Measurements from ENCODE around the gene MC4R. TPM values are rescaled to one million over a fixed set of nuclear protein-coding genes. Genes with fewer than 3 reads are reported as not detected.

MC4R gene
- total RNA-seq, 1 experiment from 2014 or later = not detected

DNA sequence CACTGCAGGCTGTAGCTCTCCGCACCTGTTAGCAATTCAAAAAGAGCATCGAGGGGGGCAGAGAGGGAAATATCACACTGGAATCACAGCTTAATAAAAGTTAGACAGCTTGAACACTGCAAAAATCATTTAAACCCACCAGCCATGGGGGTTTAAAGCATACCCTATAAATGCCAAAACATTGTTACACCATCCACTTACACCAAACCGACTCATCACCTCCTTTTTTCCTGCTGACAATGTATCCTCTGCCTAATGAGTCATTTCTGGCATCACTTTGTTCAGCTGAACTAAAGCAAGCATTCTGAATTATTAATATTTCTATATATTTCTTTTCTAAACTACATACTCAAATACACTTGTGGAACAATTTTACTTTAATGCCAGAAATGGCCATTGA is 21.6 kb downstream of the MC4R start:
- ChIA-PET CTCF (no interaction called here), POLR2A (no interaction called here)
- Mint-ChIP-seq H3K36me3 (no peaks in the 10 kb centered on the region), H3K9me3 (peaks cover 15% of the 10 kb centered on the region), H3K27ac (no peak overlapping the region), H3K4me3 (no peak overlapping the region), H3K27me3 (ENCODE audit: low read depth) (no peaks in the 10 kb centered on the region), H3K4me1 (peaks cover 6% of the 10 kb centered on the region)
- DNase-seq (ENCODE audit: low spot score) = no peak
- ATAC-seq = no peak
- no peak for TF ChIP-seq MLX (CRISPR knock-in tag; IDR thresholded peaks at IDR 0.05)
- TF ChIP-seq SP1 (CRISPR knock-in tag; conservative IDR thresholded peaks at IDR 0.05) = no peak

DNA sequence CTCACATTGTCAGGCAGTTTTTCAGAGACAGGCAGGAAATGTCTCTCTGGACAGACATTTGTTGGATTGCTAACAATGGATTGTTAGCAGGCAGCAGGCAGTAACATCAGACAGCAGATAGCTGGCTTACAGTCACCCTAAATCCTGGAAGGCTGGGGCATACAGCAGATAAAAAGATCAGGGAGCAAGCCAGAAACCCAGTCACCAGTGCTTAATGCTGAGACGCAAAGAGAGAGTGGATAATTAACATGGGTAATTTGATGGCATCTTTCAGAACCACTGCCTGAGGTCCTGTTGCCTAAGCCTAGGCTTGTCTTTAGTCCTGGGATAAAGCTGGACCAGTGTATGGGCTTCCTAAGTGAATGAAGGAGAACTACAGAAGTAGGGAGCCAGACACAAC is 22.4 kb downstream of the MC4R start:
- H3K4me1 Mint-ChIP-seq = peaks cover 6% of the 10 kb centered on the region
- peaks cover 15% of the 10 kb centered on the region for H3K9me3 Mint-ChIP-seq
- no peak overlapping the region for H3K4me3 Mint-ChIP-seq
- TF ChIP-seq OVOL2 (CRISPR knock-in tag; IDR thresholded peaks at IDR 0.05; ENCODE audit: borderline replicate concordance) = no peak
- TF ChIP-seq, protein P1, sequence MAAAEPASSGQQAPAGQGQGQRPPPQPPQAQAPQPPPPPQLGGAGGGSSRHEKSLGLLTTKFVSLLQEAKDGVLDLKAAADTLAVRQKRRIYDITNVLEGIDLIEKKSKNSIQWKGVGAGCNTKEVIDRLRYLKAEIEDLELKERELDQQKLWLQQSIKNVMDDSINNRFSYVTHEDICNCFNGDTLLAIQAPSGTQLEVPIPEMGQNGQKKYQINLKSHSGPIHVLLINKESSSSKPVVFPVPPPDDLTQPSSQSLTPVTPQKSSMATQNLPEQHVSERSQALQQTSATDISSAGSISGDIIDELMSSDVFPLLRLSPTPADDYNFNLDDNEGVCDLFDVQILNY (CRISPR knock-in tag; IDR thresholded peaks at IDR 0.05) = no peak
- TF ChIP-seq ATF3 (CRISPR knock-in tag; conservative IDR thresholded peaks at IDR 0.05) = no peak
- TF ChIP-seq FOXK1 (CRISPR knock-in tag; IDR thresholded peaks at IDR 0.05) = no peak
- no peak for TF ChIP-seq TCF7 (CRISPR knock-in tag; IDR thresholded peaks at IDR 0.05; ENCODE audit: low read depth)
- TF ChIP-seq, protein P2, sequence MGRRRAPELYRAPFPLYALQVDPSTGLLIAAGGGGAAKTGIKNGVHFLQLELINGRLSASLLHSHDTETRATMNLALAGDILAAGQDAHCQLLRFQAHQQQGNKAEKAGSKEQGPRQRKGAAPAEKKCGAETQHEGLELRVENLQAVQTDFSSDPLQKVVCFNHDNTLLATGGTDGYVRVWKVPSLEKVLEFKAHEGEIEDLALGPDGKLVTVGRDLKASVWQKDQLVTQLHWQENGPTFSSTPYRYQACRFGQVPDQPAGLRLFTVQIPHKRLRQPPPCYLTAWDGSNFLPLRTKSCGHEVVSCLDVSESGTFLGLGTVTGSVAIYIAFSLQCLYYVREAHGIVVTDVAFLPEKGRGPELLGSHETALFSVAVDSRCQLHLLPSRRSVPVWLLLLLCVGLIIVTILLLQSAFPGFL (CRISPR knock-in tag; IDR thresholded peaks at IDR 0.05; ENCODE audit: borderline replicate concordance) = no peak
- TF ChIP-seq SOX15 (CRISPR knock-in tag; IDR thresholded peaks at IDR 0.05) = no peak
- no peak for TF ChIP-seq SMAD3 (CRISPR knock-in tag; IDR thresholded peaks at IDR 0.05; ENCODE audit: borderline replicate concordance)
- H3K27ac Mint-ChIP-seq = no peak overlapping the region
- ChIA-PET POLR2A (no interaction called here), CTCF (no interaction called here)
- no peaks in the 10 kb centered on the region for H3K36me3 Mint-ChIP-seq
- DNase-seq (ENCODE audit: low spot score) (no peak), ATAC-seq (no peak)
- H3K27me3 Mint-ChIP-seq (ENCODE audit: low read depth) = no peaks in the 10 kb centered on the region

DNA sequence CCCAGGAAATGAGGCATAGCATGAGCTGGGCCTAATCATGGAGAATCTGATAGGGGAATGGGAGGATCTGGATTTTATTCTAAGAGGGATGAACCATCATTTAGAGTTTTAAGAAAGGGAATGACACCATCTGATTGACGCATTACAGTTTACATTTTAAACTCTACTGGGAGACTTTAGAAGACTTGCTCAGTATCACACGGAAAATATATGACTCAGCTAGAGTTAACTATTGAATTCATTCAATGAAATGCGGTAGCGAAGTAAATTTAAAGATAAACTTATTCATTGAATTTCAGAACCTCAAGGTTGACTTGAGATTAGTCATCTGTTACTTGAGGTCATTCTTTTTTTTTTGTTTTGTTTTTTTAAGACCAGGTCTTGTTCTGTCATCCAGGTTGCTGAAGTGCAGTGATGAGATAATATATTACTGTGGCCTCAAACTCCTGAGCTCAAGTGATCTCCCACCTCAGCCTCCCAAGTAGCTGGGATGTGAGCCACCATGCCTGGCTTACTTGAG is 25.0 kb downstream of the MC4R start:
- DNase-seq (ENCODE audit: low spot score) = no peak
- H3K36me3 Mint-ChIP-seq = no peaks in the 10 kb centered on the region
- ChIA-PET CTCF (no interaction called here), POLR2A (no interaction called here)
- peaks cover 15% of the 10 kb centered on the region for H3K9me3 Mint-ChIP-seq
- no peak overlapping the region for H3K27ac Mint-ChIP-seq
- peaks cover 22% of the 10 kb centered on the region for H3K4me1 Mint-ChIP-seq
- no peak for ATAC-seq
- no peaks in the 10 kb centered on the region for H3K27me3 Mint-ChIP-seq (ENCODE audit: low read depth)
- no peak overlapping the region for H3K4me3 Mint-ChIP-seq
- TF ChIP-seq, protein P3, sequence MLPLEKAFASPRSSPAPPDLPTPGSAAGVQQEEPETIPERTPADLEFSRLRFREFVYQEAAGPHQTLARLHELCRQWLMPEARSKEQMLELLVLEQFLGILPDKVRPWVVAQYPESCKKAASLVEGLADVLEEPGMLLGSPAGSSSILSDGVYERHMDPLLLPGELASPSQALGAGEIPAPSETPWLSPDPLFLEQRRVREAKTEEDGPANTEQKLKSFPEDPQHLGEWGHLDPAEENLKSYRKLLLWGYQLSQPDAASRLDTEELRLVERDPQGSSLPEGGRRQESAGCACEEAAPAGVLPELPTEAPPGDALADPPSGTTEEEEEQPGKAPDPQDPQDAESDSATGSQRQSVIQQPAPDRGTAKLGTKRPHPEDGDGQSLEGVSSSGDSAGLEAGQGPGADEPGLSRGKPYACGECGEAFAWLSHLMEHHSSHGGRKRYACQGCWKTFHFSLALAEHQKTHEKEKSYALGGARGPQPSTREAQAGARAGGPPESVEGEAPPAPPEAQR (CRISPR knock-in tag; IDR thresholded peaks at IDR 0.05) = no peak
- TF ChIP-seq FOXP4 (CRISPR knock-in tag; IDR thresholded peaks at IDR 0.05) (no peak), EMX1 (CRISPR knock-in tag; IDR thresholded peaks at IDR 0.05) (no peak), RORB (CRISPR knock-in tag; IDR thresholded peaks at IDR 0.05) (no peak), TEAD1 (CRISPR knock-in tag; IDR thresholded peaks at IDR 0.05) (no peak)
- TF ChIP-seq, protein P4, sequence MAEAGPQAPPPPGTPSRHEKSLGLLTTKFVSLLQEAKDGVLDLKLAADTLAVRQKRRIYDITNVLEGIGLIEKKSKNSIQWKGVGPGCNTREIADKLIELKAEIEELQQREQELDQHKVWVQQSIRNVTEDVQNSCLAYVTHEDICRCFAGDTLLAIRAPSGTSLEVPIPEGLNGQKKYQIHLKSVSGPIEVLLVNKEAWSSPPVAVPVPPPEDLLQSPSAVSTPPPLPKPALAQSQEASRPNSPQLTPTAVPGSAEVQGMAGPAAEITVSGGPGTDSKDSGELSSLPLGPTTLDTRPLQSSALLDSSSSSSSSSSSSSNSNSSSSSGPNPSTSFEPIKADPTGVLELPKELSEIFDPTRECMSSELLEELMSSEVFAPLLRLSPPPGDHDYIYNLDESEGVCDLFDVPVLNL (CRISPR knock-in tag; IDR thresholded peaks at IDR 0.05; ENCODE audit: borderline replicate concordance, low read depth) = no peak
- TF ChIP-seq, protein P2 (CRISPR knock-in tag; IDR thresholded peaks at IDR 0.05; ENCODE audit: borderline replicate concordance) = no peak
- TF ChIP-seq, protein P5, sequence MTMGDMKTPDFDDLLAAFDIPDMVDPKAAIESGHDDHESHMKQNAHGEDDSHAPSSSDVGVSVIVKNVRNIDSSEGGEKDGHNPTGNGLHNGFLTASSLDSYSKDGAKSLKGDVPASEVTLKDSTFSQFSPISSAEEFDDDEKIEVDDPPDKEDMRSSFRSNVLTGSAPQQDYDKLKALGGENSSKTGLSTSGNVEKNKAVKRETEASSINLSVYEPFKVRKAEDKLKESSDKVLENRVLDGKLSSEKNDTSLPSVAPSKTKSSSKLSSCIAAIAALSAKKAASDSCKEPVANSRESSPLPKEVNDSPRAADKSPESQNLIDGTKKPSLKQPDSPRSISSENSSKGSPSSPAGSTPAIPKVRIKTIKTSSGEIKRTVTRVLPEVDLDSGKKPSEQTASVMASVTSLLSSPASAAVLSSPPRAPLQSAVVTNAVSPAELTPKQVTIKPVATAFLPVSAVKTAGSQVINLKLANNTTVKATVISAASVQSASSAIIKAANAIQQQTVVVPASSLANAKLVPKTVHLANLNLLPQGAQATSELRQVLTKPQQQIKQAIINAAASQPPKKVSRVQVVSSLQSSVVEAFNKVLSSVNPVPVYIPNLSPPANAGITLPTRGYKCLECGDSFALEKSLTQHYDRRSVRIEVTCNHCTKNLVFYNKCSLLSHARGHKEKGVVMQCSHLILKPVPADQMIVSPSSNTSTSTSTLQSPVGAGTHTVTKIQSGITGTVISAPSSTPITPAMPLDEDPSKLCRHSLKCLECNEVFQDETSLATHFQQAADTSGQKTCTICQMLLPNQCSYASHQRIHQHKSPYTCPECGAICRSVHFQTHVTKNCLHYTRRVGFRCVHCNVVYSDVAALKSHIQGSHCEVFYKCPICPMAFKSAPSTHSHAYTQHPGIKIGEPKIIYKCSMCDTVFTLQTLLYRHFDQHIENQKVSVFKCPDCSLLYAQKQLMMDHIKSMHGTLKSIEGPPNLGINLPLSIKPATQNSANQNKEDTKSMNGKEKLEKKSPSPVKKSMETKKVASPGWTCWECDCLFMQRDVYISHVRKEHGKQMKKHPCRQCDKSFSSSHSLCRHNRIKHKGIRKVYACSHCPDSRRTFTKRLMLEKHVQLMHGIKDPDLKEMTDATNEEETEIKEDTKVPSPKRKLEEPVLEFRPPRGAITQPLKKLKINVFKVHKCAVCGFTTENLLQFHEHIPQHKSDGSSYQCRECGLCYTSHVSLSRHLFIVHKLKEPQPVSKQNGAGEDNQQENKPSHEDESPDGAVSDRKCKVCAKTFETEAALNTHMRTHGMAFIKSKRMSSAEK (CRISPR knock-in tag; IDR thresholded peaks at IDR 0.05; ENCODE audit: borderline replicate concordance) = no peak
- TF ChIP-seq, protein P1 (CRISPR knock-in tag; IDR thresholded peaks at IDR 0.05) = no peak

Measured in WTC11 (cell line).